NCI-H2171 treated with DMSO at 0.1 percent for 48 hours (cell line): ENCODE measurements around the gene KAT5.
A peak's percentile ranks its signal among the peaks of the same experiment; 100 is the strongest.
"Not testable (repeated sequence)": the region's sequence is repeated elsewhere in the genome, so short reads cannot be mapped to it uniquely, and the experiment has no call there.

Source experiments
- DNase-seq: peaks from one replicate; lab custom pipeline; 2025; lab: John Stamatoyannopoulos, UW

KAT5 gene

DNA sequence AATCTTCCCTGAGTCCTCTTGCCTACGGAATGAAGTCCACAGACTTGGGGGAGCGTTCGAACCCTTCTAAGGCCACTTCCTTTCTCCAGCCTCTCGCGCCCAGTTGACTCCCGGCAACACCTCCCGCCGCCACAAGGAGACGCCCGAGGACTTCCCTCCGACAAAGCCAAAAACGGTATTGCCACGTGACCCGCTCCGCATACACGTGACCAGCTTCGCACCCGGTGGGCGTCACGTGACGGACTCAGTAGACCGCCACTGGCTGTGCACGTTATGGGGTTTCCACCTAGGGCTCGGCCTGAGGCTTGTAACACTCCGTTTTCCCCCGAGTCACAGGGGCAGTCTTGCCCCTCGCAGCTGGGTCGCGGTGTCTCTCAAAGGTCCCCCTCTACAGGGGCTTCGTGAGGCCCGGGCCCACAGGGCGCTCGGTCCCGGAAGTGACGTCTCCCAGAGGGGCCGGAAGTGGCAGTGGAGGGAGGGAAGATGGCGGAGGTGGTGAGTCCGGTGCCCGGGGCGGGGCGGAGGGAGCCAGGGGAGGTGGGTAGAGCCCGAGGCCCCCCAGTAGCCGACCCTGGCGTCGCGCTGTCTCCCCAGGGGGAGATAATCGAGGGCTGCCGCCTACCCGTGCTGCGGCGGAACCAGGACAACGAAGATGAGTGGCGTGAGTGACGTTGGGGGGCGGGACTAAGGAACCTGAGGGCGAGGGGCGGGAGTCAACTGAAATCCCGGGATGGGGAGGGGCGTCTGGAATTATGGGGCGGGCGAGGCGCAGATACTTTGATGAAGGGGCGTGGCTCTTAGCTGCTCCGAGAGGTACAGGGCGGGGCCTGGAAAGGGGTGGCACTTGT lies at the start of gene KAT5:
Gene KAT5, plus strand, starts transcription at position 468 of the 848 bp plus-strand sequence. Its CDS starts 16 bp downstream, at position 484.
- peak; percentile 99 for DNase-seq

DNA sequence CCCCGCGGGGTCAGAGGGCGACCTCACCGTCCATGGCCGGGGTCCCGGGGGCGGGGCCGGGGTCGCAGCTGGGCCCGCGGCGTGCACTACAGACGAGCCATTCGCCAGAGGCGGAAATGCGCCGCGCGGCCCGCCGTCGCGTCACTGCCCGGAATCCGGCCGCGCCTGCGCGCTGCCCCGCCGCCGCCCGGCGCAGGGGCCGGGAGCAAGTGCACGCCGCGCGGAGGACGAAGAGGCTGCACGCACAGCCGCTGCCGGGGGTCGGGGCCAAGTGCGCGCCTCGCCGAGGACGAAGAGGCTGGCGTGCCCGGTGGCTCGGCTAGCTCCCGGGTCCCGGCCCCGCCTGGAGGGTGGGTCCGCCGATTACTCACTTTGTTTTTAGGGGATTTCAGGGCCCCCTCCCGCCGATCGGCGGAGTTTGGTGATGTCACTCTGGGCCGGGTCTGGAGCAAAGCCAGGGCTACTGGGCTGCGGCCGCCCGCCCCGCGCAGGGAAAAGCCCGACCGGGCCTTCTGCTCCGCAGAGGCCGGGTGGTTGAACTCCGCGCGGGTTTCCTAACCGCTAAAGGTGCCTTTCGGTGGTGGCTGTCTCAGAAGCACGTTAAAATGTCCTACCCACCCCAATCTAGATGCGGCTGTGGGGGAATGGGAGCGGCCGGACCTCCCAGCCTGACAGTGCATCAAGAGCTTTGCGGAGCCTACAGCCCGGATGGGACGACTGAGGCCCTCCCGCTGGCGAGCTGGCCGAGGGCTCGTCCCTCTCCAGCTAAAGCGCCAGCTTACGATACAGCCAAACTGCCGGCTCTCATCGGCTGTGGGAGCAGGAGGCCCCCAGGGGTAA lies 49.0 kb upstream of the KAT5 start, which contains the start of gene RELA:
Gene RELA, minus strand, starts transcription at position 118 of the 840 bp plus-strand sequence. Its CDS starts 84 bp downstream, at position 34.
- DNase-seq = peak; percentile 86

DNA sequence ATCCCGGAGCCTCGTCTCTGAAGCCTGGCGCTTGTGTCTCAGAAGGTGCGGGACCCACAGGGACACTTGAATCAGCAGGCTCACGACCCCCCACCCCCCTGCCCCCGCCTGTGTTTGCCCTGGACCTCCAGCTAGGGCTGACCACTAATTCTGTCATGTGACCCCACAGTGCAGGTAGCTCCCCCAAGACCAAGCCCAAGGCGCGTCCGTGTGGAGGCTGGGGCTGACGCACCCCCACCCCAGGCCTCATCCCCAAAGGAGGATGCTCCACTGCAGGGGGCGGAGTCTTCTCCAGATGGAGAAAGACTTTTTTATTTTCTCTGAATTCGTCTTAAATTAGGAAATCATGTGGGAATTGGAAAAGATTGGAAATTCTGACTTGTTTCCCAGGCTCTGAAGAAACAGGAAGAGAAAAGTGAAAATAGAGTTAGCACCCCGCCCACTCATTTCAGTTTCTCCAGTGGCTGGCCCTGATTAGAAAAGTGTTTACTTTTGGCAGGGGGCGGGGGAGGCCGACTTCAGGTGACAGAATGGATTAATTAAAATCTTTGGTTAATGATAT lies 48.3 kb upstream of the KAT5 start:
- peak; percentile 39 for DNase-seq

DNA sequence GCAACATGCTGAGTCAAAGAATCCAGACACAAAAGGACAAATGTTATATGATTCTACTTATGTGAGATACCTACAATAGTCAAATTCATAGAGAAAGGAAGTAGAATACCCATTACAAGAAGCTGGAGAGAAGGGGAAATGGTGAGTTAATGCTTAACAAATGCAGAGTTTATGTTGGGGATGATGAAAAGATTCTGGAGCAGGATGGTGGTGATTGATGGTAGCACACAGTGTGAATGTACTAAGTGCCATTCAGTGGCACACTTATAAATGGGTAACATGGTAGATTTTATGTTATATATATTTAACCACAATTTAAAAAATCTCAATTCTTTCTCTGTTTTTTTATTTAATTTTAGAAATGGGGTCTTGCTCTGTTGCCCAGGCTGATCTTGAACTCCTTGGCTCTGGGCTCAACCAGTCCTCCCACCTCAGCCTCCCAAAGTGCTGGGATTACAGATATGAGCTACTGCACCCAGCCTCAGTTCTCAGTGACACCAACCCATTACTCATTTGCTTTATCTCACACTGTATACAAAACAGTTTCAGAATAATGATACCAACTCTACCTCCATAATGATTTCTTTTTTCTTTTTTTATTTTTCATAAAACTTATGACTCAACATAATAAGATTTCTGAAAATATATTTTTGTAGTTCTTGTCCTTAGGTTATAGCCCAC lies 39.7 kb upstream of the KAT5 start:
- DNase-seq = no peak

DNA sequence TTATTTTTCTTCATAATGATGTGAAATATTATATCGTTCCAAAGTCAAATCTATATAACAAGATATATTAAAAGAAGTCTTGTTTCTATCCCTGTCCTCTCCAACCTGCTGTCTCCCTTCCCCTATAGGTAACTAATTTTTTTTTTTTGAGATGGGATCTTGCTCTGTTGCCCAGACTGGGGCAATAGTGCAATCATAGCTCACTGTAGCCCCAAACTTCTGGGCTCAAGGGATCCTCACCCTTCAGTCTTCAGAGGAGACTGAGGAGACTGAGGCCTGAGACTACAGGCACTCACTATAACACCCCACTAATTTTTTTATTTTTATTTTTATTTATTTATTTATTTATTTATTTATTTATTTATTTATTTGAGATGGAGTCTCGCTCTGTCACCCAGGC lies 39.1 kb upstream of the KAT5 start:
- no peak for DNase-seq

DNA sequence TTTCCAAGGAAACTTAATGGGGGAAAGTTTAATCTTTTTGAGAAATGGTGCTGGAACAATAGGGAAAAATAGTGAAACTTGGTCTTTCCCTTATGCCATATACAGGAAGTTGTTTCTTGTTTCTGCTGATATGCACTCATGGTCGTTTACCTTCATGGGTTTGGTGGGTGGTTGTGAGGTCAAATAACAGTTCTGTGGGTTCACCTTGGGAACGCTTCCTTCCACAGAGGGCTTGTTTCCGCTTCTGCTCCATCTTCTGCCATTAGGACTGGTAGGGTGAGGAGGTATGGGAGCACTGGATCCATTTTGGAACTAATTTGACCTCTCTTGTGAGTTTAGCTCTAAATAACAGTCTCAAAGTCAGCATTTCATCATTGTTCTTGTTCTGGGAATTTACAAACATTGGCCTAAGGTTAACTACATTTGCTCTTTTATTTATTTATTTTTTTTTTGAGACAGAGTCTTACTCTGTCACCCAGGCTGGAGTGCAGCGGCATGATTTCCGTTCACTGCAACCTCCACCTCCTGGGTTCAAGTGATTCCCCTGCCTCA lies 31.8 kb upstream of the KAT5 start:
- no peak for DNase-seq

DNA sequence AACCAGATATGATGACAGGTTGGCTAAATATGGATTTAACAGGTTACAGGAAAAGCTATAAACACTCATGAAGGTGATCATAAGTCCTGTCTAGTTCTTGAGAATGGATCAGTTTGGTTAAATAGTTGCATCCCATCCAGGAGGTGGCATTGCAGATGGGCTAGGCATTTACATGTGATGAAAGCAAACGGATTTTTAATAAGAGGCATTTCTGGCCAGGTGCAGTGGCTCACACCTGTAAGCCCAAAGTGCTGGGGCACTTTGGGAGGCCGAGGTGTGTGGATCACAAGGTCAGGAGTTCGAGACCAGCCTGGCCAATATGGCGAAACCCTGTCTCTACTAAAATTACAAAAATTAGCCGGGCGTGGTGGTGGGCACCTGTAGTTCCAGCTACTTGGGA lies 28.6 kb upstream of the KAT5 start:
- DNase-seq = not testable (repeated sequence)

DNA sequence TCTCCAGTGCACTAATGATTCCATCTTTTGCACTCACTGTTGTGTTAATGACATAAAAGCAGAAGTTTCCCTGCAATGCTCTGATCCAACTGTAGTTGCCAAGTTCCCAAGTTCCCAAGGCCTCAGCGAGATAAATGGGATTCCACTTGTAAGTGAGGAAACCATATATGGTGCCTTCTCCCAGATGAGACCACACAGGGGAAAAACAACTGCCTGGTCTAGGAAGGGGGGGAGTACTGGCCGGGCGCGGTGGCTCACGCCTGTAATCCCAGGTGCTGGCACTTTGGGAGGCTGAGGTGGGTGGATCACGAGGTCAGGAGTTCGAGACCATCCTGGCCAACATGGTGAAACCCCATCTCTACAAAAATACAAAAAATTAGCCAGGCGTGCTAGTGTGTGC lies 26.1 kb upstream of the KAT5 start:
- no peak for DNase-seq

DNA sequence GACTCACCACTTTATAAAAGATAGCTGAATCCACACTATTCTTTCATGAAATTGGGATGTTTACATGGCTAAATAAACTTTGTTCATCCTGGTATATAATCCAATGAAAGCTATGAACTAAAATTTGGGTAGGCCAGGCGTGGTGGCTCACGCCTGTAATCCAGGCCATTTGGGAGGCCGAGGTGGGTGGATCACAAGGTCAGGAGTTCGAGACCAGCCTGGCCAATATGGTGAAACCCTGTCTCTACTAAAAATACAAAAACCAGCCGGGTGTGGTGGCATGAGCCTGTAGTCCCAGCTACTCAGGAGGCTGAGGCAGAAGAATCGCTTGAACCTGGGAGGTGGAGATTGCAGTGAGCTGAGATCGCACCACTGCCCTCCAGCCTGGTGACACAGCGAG lies 20.2 kb upstream of the KAT5 start:
- DNase-seq = not testable (repeated sequence)

DNA sequence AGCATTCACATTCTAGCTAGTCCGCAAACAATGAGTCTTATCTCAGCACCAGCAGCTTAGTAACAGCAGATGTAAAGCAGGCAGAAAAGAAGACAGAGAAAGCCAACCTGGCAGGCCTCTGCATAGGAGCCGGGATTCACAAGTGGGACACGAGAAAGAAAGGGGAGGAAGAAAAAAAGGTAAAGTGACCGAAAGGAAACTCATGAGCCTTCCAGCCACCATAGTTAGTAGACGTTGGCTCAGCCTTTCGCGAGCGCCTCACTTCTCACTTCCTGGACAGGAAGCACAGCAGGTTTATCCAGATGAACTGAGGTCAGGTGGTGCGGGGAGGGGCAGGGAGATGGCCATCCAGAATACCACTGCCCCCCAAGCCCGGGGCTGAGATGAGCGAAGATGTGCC lies 19.7 kb upstream of the KAT5 start:
- no peak for DNase-seq

DNA sequence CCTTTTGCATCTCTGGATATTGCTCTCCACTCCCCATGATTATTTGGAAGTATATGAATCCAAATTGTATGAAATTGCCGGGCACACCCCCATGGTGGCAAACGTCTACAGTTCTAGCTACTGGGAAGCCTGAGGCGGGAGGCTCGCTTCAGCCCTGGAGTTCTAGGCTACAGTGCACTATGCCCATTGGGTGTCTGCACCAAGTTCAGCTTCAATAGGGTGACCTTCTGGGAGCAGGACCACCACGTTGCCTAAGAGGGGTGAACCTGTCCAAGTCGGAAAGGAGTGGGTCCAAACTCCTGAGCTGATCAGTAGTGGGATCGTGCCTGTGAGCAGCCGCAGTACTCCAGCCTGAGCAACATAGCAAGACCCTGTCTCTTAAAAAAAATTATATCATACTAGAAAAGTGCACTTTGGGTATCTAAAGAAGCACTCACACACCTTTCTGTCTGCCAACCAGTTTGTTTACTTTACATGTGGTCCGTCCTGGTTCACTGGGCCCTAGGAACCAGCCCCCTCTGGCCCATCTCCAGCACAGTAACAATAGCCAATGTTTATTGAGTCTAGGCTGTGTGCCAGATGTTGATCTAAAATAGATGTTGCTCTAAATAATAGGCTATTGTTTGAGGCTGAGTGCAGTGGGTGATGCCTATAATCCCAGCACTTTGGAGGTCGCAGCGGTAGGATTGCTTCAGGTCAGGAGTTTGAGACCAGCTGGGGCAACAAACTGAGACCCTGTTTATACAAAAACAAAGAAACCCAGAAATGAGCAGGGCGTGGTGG lies 16.4 kb upstream of the KAT5 start:
- DNase-seq = peak; percentile 77

DNA sequence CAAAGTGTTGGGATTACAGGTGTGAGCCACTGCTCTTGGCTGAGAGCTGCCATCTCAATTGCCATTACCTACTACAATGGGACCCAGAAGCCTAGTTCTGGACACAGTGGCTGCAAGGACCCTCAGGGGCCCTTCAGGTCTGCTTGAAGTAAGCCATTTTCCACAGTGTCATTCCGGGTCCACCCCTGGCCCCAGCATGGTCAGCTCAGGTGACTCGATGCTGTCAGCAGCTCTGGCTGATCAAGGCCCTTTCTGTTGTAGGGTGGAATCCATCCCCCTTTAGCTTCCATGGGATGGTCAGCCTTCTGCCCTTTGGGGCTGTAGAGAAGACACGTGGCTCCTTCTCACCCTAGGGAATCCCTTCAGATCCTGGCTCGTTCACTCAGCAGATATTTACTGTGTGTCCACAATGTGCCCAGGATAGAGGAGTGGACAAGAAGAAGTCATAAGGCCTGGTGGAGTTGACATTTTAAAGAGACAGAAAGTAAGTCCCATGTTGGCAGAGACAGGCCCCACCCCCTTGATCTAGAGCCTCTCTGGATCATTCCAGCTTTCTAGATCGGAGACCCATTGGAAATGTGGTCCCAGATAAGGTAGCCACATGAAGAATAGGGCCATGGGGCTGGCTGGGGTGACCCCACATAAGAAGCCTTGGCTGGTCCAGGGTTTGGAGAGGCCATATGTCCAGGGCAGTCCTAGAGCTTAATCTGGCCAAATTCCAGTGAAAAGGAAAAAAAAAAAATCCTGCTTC lies 15.1 kb upstream of the KAT5 start:
- DNase-seq = no peak

DNA sequence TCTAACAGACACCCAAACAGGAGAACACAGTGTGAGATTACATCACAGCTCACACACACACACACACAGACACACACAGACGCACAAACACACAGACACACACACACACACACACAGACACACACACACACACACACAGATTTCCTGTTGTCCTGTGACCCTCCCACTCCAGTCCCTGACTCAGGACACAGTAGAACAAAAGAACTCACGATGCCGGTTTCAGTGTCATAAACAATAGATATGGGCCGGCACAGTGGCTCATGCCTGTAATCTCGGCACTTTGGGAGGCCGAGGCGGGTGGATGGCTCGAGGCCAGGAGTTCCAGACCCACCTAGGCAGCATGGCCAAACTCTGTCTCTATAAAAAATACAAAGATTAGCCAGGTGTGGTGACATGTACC lies 13.8 kb upstream of the KAT5 start:
- DNase-seq = no peak

DNA sequence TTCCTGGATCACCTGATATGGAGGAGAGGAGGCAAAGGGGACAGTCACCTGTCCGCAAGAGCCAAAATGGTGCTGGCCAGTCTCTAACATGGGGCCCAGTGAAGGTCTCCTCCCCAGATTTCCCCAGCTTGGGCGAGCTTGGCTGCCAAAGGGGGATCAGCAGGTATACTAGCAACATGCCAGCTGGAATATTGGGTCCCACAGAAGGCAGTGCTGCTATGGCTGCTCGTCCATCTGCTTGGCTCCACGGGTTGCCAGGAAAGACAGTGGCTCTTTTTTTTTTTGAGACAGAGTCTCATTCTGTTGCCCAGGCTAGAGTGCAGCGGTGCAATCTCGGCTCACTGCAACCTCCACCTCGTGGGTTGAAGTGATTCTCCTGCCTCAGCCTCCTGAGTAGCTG lies 12.7 kb upstream of the KAT5 start:
- DNase-seq = peak; percentile 80

DNA sequence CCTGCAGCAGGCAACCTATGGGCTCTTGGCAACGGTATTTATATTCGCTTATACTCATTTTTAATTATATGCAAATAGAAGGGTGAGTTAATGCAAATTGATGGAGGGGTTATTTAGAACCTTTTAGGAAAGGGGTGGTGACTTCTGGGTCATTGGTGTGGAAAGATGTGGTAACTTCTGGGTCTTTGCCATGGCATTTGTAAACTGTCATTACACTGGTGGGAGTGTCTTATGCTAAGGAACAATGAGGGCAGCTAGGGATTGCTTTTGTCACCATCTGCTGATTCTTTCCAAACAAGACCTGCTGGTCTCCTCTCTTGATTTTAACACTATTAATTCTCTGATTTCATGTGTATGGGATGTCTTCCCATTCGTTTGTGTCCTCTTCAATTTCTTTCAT lies 11.7 kb upstream of the KAT5 start:
- peak; percentile 71 for DNase-seq

DNA sequence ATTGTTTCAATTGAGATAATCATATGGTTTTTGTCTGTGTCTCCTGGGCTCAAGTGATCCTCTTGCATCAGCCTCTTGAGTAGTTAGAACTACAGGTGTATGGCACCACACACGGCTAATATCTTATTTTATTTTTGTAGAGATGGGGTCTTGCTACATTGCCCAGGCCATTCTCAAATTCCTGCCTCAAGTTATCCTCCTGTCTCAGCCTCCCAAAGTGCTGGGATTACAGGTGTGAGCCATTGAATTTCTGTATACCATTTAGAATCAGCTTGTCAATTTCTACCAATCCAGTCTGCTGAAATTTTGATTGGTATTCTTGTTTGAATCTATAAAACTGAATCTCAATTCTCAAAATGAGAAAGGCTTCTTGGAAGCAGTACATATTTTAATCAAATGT lies 10.4 kb upstream of the KAT5 start:
- no peak for DNase-seq

DNA sequence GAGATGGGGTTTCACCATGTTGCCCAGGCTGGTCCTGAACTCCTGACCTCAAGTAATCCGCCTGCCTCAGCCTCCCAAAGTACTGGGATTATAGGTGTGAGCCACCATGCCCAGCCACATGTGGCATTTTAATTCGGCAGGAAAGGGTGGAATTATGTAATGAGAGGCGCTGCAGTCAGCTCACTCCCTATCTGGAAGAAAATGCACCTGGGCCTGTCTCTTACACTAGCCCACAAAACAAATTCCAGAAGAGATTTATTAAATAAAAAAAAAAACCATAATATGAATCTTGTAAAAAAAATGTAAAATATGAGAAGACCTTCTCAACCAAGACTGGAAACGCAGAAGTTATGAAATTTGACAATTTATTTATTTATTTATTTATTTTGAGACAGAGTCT lies 8.2 kb upstream of the KAT5 start:
- DNase-seq = no peak

DNA sequence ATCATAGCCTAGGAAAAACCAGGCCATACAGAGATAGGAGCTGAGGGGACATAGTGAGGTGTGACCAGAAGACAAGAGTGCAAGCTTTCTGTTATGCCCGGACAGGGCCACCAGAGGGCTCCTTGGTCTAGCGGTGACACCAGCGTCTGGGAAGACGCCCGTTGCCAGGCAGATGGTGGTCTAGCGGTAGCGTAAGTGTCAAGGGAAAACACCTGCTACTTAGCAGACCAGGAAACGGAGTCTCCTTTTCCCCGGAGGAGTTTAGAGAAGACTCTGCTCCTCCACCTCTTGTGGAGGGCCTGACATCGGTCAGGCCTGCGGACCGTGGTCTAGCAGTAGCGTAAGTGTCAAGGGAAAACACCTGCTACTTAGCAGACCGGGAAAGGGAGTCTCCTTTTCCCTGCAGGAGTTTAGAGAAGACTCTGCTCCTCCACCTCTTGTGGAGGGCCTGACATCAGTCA lies 5.7 kb upstream of the KAT5 start:
- peak; percentile 80 for DNase-seq

DNA sequence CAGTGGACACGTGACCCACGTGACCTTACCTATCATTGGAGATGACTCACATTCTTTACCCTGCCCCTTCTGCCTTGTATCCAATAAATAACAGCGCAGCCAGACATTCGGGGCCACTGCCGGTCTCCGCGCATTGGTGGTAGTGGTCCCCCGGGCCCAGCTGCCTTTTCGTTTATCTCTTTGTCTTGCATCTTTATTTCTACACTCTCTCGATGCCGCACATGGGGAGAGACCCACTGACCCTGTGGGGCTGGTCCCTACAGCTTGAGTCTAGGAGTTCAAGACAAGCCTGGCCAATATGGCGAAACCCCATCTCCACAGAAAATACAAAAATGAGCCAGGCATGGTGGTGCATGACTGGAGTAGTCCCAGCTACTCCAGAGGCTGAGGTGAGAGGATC lies 5.0 kb upstream of the KAT5 start:
- DNase-seq = not testable (repeated sequence)

DNA sequence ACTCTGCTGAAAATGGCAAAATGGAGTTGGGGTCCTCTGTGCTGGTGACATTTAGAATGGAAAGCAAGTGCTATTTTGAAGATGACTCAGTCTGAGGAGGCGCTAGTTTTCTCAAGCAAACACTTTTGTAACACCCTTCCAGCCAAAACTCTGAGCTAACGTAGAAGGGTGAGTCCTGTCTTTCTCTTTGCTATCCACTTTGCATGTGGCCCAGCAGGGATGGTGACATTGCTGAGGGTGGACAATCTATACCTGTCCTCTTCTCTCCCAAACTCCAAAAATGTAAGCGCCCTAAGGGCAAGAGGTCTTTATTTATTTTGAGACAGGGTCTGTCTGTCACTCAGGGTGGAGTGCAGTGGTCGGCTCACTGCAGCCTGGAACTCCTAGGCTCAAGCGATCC lies 3.6 kb upstream of the KAT5 start:
- DNase-seq = no peak
